GM19025 (cell line): ENCODE measurements around the gene RUNX1.

Experiments used
- ATAC-seq: cut with Tn5 transposase; IDR thresholded peaks from one replicate; pipeline ENCODE4 v1.9.1; 2021; ENCODE audit warnings: mild to moderate bottlenecking, low read depth, moderate library complexity; ENCODE audit not compliant: unreplicated experiment

Gene RUNX1

DNA sequence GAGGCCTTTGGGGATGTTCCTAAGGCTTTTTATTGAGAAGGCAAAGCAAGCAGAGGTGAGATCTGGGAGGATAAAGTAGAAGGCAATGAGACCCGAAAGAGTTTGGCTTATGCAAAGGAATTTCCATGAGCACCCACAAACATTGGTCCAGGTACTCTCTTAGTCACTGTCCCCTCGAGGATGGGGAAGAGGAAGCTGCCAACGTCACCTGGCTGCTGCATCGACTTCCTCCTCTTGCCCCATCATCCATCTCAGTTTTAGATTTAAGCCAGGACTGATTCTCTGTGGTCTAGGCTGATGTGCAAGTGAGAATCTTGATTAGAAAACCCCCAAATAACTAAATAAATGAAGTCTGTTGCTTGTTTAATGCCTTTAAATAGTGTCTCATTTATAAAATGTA is 28.7 kb downstream of the RUNX1 start:
- no peak for ATAC-seq

GRCh38 chr21:35019631-35020032 is 29.5 kb downstream of the RUNX1 start:
- no peak for ATAC-seq

DNA sequence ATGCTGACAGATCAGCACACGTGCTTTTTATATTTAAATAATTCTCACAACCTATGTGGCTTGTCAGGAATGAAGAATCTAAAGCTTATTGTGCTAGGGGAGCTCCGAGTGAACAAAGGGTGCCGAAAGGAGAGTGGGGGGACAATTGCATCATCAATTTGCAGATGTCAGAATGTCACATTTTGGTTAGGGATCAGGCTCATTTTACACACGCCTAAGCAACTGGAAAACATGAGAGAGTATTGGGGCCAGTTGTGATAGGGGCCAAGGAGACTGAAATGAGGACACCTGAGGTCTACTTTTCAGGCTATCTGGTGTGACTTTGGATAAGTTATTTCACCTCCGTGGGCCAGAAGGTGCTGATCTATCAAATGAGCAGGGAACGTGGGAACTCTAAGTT is 31.8 kb downstream of the RUNX1 start:
- ATAC-seq: no peak

- ATAC-seq: no peak
Measured at GRCh38 chr21:35016517-35017188, 32.4 kb downstream of the RUNX1 start.

DNA sequence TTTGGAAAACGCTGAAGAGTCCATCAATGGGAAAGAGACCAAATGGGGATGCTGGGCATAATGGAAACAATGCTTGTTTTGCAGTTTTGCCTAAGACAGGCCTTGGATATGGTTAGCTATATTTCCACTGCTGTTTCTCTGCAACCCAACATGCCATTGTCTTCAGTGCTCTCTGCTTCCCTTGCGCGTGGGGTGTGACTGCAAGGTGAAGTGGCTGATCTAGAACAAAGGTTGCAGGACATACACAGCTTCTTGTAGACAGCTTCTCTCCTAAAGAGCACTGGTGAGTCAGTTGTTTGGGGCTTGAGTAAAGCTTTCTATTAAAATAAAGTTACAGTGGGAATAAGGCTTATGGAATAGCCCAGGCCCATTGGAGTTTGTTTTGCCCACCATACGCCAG is 33.0 kb downstream of the RUNX1 start:
- ATAC-seq: no peak

DNA sequence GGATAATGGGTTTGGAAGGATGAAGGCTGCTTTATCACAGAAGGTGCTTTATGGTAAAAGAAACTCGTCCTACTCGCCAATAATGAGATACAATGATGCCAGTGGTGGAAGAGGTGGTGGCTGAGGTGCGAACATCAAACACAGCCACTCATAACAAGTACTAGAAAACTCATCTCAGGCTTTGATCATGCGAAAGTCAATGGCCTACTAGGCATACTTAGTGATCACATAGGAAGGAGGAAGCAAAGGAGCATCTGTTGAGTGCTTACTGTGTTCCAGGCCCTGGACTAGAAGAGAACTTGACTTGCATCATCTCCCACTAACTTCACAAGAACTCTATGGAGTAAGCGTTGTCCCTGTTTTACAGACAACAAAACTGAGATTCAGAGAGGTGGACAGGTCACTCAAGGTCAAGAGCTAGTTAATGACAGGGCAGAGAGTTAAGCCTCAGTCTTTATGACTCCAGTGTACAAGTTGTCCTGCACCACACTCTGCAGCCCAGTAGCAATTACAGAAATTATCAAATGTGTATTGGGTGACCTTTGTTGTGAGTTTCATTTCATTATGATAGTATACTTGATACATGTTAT is 33.6 kb downstream of the RUNX1 start:
- ATAC-seq: no peak

DNA sequence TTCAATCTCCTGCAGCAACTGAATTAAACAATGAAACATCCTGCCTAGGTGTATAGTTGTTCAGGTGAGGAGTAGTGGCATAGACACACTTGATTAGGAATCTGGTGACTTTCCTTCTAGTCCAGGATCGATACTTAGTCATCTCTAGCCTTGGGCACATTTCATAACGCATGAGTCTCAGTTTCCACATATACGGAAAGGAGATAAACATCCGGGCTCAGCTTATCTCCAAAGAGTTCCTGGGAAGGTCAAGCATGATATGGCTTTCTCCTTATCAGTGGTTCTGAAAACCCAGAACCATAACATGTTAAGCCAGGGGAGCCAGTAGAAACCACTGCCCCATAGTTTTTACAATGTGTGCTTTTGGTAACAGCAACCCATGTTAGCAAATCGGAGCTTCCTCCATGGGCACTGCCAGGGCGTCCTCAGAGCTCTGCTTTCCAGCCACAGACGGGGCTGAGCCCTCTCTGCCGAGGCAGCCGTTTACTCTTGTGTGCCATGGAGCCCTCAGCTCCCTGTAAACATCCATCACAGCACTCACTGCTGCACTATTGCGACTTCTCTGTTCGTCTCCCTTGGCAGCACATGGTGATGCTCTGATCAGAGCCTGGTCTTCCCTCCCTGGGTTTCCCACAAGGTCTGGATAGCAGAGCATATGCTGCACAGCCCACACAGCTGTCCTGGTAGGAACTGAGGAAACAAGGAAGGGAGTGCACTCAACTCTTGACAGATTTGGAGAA is 34.6 kb downstream of the RUNX1 start:
- no peak for ATAC-seq

DNA sequence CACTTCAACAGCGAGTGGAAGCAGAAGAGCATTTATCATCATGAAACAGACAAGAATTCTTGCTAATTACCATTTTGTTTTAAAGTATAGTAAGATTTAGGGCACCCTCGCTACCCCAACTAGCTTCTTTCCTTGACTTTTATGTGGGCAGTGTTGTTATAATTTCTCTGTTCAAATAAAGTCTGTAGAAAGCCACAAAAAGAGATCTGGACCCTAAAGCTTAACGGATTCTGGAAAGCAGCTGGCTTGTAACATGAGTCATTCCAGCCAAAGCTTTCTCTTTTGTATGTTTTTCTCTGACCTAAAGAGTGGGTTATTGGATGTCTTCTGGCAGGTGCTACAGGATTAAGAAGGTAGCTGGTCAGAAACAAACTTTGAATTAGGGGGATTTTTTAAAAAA is 37.4 kb downstream of the RUNX1 start:
- ATAC-seq: no peak

GRCh38 chr21:35010447-35010846 is 38.7 kb downstream of the RUNX1 start:
- ATAC-seq: no peak

- ATAC-seq: no peak
Measured at GRCh38 chr21:35007348-35007747, 41.8 kb downstream of the RUNX1 start.

DNA sequence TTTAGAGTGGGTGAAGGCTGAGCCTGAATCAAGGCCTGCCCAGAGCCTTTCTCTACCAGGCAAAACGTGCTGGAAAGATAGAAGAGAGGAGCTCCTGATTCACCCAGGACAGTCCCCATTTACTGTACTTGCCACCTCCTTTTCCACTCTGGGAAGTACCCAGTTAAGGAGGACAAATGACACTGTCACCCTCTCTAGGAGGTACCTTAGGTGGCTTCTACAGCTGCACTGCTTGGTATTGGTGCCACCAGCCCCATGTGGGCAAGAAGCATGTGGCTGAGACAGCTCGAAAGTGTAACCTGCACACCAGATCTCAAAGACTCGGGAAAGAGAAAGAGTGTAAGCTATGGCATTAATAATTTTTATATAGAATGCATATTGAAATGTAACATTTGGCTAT is 42.3 kb downstream of the RUNX1 start:
- ATAC-seq: no peak

DNA sequence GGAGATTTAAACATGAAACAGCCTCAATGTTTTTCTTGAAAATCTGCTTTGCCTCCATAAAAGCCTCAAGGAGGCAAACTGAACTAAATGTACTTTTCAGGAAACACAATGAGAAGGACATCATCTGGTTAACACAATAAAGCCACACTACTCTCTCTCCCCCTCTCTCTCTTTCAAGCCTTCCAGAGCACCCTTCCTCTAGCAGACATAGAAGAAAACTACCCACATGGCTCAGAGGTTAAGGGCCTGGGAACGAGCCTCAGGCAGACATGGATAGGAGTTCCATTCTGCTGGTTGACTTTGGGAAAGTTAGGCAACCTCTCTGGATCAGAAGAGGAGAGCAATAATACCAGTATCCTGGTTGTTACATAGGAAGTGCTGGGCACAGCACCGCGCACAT is 42.9 kb downstream of the RUNX1 start:
- no peak for ATAC-seq

DNA sequence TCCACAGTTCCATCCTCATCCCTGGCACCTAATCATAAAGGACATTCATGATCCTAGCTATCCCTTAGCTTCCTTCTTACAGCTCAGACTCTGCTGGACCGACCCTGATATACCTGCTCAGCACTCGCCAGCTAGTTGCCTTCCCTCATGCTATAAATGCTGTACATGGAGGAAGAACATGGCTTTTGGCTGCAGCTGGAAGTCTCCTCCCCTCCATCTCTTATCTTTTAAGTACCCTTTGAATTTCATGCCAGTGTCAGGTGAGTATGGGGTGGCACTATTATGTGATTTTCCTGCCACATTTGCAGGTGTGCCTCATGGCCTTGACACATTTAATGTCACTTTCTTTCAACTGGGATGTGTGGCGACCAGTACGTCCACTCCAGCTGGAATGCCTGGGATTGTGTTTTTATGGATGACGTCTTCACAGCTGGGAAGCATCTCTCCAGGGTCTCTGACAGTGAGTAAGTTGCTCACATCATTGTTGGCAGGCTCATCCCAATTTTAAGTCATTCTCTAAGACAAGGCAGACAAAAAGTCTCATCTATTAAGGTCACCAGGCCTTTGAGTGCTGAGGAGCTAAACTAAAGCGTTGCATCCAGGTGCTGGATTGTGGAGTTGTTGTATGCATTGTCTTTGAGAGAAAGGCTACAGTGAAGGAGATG is 43.4 kb downstream of the RUNX1 start:
- no peak for ATAC-seq

- no peak for ATAC-seq
Measured at GRCh38 chr21:35005077-35005476, 44.0 kb downstream of the RUNX1 start.

GRCh38 chr21:35004314-35004713 is 44.8 kb downstream of the RUNX1 start:
- no peak for ATAC-seq

DNA sequence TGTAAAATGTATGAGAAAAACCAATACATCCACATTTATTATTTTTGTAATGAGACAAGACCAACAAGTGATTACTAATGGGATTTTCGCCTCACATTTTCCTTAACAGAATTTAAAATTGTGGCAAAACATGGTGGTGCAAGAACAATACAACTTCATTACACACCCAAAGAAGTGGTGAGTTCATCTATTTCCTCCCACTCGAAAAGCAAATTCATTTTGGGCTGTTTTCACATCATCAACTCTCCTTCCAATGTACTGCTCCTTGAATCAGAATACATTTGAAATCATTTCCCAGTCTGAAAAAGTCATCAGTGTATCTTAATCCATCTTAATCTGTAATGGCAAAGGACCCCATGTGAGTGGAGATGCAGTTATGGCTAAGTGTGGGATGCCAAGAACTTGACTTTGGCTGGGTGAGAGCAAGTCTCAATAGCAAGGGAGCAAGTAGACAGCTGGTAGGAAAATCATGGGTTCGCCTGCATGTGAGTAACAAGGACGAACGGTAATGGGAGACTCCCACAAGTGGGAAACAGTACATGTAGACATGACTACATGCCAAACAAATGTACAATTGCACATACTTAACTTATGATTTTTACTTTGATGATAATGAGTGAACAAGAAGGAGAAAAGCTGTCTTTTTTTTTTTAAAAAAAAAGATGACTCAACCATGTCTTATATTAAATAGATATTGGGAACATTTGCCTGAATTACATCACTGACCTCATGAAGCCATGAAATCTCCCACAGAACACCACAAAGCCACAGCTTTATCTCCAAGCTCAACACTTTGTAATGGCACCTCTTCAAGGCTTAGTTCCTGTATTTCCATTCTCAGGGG is 46.0 kb downstream of the RUNX1 start:
- no peak for ATAC-seq

GRCh38 chr21:34999397-34999941 is 49.6 kb downstream of the RUNX1 start:
- no peak for ATAC-seq

- no peak for ATAC-seq
Measured at GRCh38 chr21:34998176-34998575, 50.9 kb downstream of the RUNX1 start.

- ATAC-seq: no peak
Measured at GRCh38 chr21:34997294-34997693, 51.8 kb downstream of the RUNX1 start.
